DMS 273 treated with DMSO at 0.1 percent for 48 hours (cell line): Measurements from ENCODE around the gene FAAP24.
"Not testable (repeated sequence)": the region's sequence is repeated elsewhere in the genome, so short reads cannot be mapped to it uniquely, and the experiment has no call there.

ENCODE experiments used
- DNase-seq: peaks from one replicate; lab custom pipeline; 2025; lab: John Stamatoyannopoulos, UW

FAAP24 gene

GRCh38 chr19:32971715-32972540 lies at the start of gene FAAP24, which contains the start of gene CEP89:
FAAP24 (plus strand) TSS chr19:32972242; CDS start chr19:32973197, 955 bp downstream.
CEP89 (minus strand) TSS chr19:32971958; CDS start chr19:32971874, 84 bp downstream.
- DNase-seq: peak; percentile 98

GRCh38 chr19:32924200-32924599 lies 47.8 kb upstream of the FAAP24 start:
- DNase-seq: no peak

GRCh38 chr19:32928806-32929205 lies 43.2 kb upstream of the FAAP24 start:
- no peak for DNase-seq

GRCh38 chr19:32930567-32930966 lies 41.5 kb upstream of the FAAP24 start:
- DNase-seq: no peak

GRCh38 chr19:32933571-32933970 lies 38.5 kb upstream of the FAAP24 start:
- DNase-seq: no peak

- DNase-seq: no peak
Observed at GRCh38 chr19:32935629-32936028, 36.4 kb upstream of the FAAP24 start.

GRCh38 chr19:32936065-32936464 lies 36.0 kb upstream of the FAAP24 start:
- DNase-seq: no peak

- not testable (repeated sequence) for DNase-seq
Observed at GRCh38 chr19:32941273-32941672, 30.8 kb upstream of the FAAP24 start.

GRCh38 chr19:32945260-32945659 lies 26.8 kb upstream of the FAAP24 start:
- DNase-seq: no peak

GRCh38 chr19:32966750-32967149 lies 5.3 kb upstream of the FAAP24 start:
- DNase-seq: no peak

GRCh38 chr19:32969549-32969948 lies 2.5 kb upstream of the FAAP24 start:
- no peak for DNase-seq

GRCh38 chr19:32971012-32971595 lies 938 bp upstream of the FAAP24 start:
- DNase-seq: no peak

GRCh38 chr19:32976223-32976805 lies 4.3 kb downstream of the FAAP24 start:
- DNase-seq: peak; percentile 22

- no peak for DNase-seq
Observed at GRCh38 chr19:32977280-32977679, 5.2 kb downstream of the FAAP24 start.

- not testable (repeated sequence) for DNase-seq
Observed at GRCh38 chr19:32977813-32978212, 5.8 kb downstream of the FAAP24 start.

GRCh38 chr19:32979807-32980206 lies 7.8 kb downstream of the FAAP24 start:
- not testable (repeated sequence) for DNase-seq

GRCh38 chr19:32982488-32982887 lies 10.4 kb downstream of the FAAP24 start:
- not testable (repeated sequence) for DNase-seq

GRCh38 chr19:32988254-32988653 lies 16.2 kb downstream of the FAAP24 start:
- not testable (repeated sequence) for DNase-seq

GRCh38 chr19:32988724-32989123 lies 16.7 kb downstream of the FAAP24 start:
- DNase-seq: no peak

GRCh38 chr19:32995966-32996365 lies 23.9 kb downstream of the FAAP24 start:
- DNase-seq: not testable (repeated sequence)

GRCh38 chr19:32997061-32997464 lies 25.0 kb downstream of the FAAP24 start:
- DNase-seq: not testable (repeated sequence)

GRCh38 chr19:32997716-32998355 lies 25.8 kb downstream of the FAAP24 start:
- no peak for DNase-seq
